Loucy (cell line): ENCODE data around the gene HDGF.

Experiments used
- EZH2phosphoT487 ChIP-seq: fragments of 200-600 bp; IDR thresholded peaks from 2 replicates; pipeline ENCODE4 v1.6.1; 2018; ENCODE audit warnings: antibody characterized with exemption, mild to moderate bottlenecking, moderate library complexity, borderline replicate concordance
- TF ChIP-seq, protein P1 (sequence below): fragments of 200-600 bp; sonication (generic); conservative IDR thresholded peaks from 2 replicates; pipeline ENCODE4 v1.5.1; 2014; ENCODE audit warnings: mild to moderate bottlenecking, antibody characterized with exemption, low read length

DNA sequence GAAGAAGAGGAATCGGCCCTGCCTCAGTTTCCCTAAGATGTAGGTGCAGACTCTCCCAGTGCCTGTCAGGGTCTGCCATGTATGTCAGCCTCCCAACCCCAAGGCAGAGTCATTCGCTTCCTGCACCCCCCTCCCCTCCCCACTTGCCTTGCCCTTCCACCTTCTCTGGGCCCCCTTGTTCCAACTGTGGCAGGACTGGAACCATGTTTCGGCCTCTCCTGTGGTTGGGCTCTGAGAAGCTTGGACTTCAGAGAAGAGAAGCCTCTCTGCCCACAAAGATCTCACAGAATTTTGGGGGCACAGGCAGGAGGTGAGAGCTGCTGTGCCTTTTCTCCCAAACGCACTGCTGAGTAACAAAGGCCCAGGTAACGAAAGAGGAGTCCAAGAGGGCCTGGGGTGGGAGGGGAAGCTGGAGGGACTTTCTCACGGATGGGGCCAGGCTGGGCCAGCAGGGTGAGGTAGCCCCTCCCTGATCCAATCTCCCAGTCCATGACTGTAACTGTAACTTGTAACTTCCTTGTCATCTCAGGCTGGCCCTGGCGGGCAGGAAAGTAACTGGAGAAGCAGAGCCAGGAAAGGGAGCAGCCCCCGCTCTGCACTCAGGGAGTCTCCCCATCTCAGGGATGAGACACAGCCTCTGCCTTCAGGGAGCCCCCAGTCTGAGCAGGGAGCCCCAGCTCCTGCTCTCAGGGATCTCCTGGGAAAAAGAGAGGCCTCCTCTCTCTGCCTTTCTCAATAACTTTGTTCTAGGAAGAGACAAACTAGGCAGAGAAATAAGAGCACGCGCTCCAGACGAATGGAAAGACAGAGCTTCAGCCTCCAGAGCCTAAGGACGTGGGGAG, 57.4 kb downstream of the HDGF start:
- TF ChIP-seq, protein P1, sequence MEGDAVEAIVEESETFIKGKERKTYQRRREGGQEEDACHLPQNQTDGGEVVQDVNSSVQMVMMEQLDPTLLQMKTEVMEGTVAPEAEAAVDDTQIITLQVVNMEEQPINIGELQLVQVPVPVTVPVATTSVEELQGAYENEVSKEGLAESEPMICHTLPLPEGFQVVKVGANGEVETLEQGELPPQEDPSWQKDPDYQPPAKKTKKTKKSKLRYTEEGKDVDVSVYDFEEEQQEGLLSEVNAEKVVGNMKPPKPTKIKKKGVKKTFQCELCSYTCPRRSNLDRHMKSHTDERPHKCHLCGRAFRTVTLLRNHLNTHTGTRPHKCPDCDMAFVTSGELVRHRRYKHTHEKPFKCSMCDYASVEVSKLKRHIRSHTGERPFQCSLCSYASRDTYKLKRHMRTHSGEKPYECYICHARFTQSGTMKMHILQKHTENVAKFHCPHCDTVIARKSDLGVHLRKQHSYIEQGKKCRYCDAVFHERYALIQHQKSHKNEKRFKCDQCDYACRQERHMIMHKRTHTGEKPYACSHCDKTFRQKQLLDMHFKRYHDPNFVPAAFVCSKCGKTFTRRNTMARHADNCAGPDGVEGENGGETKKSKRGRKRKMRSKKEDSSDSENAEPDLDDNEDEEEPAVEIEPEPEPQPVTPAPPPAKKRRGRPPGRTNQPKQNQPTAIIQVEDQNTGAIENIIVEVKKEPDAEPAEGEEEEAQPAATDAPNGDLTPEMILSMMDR, result no peak
- TF ChIP-seq EZH2phosphoT487, result no peak
